ENCODE measurements around the gene ONECUT3. TPM values are rescaled to one million over a fixed set of nuclear protein-coding genes. Genes with fewer than 3 reads are reported as not detected.

ONECUT3 gene
- total and polyA plus RNA-seq, 10 of the 15 experiments (the other 5 are each of a cell fraction or from before 2014, with no cell fraction given): not detected

DNA sequence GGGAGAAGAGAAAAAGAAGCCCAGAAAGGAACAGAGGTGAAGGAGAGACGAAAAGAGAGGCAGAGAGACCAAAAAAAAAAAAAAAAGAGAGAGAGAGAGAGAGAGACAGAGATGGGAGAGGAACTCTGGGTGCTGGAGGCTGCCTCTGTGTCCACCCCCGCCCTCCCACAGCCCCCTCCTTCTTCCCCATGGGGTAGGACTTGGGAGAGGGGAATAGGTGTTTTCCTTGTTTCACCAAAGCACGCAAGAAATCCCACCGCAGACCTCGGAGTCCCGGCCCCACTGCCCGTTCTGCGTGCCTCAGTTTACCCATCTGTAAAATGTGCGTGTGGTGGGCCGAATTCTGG lies 4.9 kb downstream of the ONECUT3 start (continued):
- TF ChIP-seq LARP7 (IDR thresholded peaks at IDR 0.05) (no peak), EP300 (IDR thresholded peaks at IDR 0.05; ENCODE audit: borderline replicate concordance in 1 of 2, control insufficient read depth in 1 of 2, low read depth in 2 of 2, low read length in 2 of 2) (no peak)

DNA sequence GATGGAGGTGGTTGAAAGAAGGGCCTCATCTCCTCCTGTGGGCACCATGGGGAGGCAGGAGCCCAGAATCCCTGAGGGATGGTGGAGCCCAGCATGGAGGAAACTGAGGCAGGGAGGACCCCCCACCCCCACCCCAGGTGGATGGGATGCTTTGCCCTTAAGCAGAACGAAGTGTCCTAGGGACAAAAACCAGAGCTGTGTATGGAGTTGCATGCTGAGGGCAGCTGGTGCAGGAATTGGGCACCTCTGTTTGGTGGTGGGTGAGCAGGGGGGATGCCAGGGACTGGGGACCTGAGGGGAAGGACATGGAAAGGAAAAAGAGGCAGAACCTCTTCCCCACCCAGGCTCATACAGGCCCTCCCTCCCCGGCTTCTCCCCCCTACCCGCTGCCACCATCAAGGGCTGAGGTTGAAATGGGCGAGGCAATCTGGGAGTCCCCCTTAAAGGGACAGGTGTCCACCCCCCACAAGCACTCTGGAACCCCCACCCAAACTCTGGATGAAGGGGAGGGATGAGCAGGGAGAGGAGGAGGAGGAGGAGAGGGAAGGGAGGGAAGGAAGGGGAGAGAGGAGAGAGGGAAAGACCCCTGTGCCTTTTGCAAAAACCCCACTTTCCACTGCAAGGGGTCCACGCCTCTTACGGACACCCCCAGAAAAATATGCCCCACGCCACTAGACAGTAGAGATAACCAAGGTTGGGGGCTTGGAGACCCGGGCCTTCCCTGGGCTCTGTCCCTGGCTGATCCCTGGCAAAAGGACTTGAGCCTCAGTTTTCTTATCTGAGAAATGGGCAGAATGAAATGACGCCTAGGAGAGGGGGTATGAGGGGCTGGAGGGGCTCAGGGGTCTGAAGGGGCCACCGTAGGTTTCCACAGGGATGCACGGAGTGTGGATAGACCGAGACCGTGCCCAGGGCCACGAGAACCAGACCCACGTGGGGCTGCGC lies 5.9 kb downstream of the ONECUT3 start:
- Histone ChIP-seq H3K9me3 (replicated peaks; ENCODE audit: control insufficient read depth, insufficient read depth, low read length) (no peaks in the 10 kb centered on the region; the same call in 2 of the 3 replicates), H3K4me1 (ENCODE audit: control insufficient read depth, insufficient read depth, low read length) (no peaks in the 10 kb centered on the region), H3K27me3 (replicated peaks in 1 of 2; ENCODE audit: control insufficient read depth in 2 of 2, insufficient read depth in 2 of 2, low read length in 1 of 2) (peaks cover 11 to 23% of the 10 kb centered on the region in 2 experiments), H3K79me2 (ENCODE audit: control insufficient read depth, insufficient read depth, low read length) (no peaks in the 10 kb centered on the region), H3K4me2 (ENCODE audit: control insufficient read depth, insufficient read depth) (no peak overlapping the region), H4K20me1 (ENCODE audit: control insufficient read depth, insufficient read depth) (no peaks in the 10 kb centered on the region), H3K9ac (ENCODE audit: control insufficient read depth, insufficient read depth, low read length) (no peak overlapping the region), H2AFZ (ENCODE audit: control insufficient read depth, low read depth, low read length) (no peak overlapping the region), H3K36me3 (ENCODE audit: control insufficient read depth in 2 of 2, insufficient read depth in 2 of 2, low read length in 1 of 2) (no peaks in the 10 kb centered on the region), H3K4me3 (no peak overlapping the region), H3K27ac (ENCODE audit: control insufficient read depth, insufficient read depth) (no peak overlapping the region)
- WGBS (ENCODE audit: insufficient coverage, insufficient replicate concordance, low lambda C conversion rate, missing lambda C conversion rate): 12% methylated on average over 13 of the region's 16 CpGs
- SMC1A ChIA-PET (ENCODE audit: uncharacterized antibody, unreplicated experiment): no interaction called here
- intact Hi-C loops (cut with micrococcal nuclease; ENCODE audit: unreplicated experiment) (no loop called here), in situ Hi-C loops (cut with MboI) (no loop called here)
- CTCF ChIA-PET: interaction anchor here (0.8 kb wide), 1 partner anchor 67 kb away, joined by 3 read pairs; no protein-coding TSS in a partner anchor
- POLR2A ChIA-PET: no interaction called here
- no peak for FAIRE-seq
- ATAC-seq: no peak
- RAD21 ChIA-PET (ENCODE audit: unreplicated experiment): no interaction called here
- no peak for DNase-seq (ENCODE audit: low read depth, low spot score)
- TF ChIP-seq SMAD5 (IDR thresholded peaks at IDR 0.05; ENCODE audit: low read depth) (no peak), MXI1 (IDR thresholded peaks at IDR 0.05; ENCODE audit: low read depth, low read length) (no peak), SIN3A (IDR thresholded peaks at IDR 0.05; ENCODE audit: low read depth, low read length) (no peak), RB1 (IDR thresholded peaks at IDR 0.05; ENCODE audit: borderline replicate concordance) (no peak), RELA (IDR thresholded peaks at IDR 0.05; ENCODE audit: borderline replicate concordance, partially characterized antibody) (no peak), ATF7 (IDR thresholded peaks at IDR 0.05; ENCODE audit: low read depth) (no peak), CBX3 (IDR thresholded peaks at IDR 0.05; ENCODE audit: borderline replicate concordance, low read depth) (no peak), KLF5 (IDR thresholded peaks at IDR 0.05; ENCODE audit: partially characterized antibody) (no peak), JUND (IDR thresholded peaks at IDR 0.05; ENCODE audit: low read depth, low read length) (no peak), PAX5 (IDR thresholded peaks at IDR 0.05; ENCODE audit: borderline replicate concordance, low read depth, low read length) (no peak)
- TF ChIP-seq, protein P1, sequence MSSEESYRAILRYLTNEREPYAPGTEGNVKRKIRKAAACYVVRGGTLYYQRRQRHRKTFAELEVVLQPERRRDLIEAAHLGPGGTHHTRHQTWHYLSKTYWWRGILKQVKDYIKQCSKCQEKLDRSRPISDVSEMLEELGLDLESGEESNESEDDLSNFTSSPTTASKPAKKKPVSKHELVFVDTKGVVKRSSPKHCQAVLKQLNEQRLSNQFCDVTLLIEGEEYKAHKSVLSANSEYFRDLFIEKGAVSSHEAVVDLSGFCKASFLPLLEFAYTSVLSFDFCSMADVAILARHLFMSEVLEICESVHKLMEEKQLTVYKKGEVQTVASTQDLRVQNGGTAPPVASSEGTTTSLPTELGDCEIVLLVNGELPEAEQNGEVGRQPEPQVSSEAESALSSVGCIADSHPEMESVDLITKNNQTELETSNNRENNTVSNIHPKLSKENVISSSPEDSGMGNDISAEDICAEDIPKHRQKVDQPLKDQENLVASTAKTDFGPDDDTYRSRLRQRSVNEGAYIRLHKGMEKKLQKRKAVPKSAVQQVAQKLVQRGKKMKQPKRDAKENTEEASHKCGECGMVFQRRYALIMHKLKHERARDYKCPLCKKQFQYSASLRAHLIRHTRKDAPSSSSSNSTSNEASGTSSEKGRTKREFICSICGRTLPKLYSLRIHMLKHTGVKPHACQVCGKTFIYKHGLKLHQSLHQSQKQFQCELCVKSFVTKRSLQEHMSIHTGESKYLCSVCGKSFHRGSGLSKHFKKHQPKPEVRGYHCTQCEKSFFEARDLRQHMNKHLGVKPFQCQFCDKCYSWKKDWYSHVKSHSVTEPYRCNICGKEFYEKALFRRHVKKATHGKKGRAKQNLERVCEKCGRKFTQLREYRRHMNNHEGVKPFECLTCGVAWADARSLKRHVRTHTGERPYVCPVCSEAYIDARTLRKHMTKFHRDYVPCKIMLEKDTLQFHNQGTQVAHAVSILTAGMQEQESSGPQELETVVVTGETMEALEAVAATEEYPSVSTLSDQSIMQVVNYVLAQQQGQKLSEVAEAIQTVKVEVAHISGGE (CRISPR knock-in tag; IDR thresholded peaks at IDR 0.05): no peak
- TF ChIP-seq, protein P2, sequence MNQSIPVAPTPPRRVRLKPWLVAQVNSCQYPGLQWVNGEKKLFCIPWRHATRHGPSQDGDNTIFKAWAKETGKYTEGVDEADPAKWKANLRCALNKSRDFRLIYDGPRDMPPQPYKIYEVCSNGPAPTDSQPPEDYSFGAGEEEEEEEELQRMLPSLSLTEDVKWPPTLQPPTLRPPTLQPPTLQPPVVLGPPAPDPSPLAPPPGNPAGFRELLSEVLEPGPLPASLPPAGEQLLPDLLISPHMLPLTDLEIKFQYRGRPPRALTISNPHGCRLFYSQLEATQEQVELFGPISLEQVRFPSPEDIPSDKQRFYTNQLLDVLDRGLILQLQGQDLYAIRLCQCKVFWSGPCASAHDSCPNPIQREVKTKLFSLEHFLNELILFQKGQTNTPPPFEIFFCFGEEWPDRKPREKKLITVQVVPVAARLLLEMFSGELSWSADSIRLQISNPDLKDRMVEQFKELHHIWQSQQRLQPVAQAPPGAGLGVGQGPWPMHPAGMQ (IDR thresholded peaks at IDR 0.05; ENCODE audit: borderline replicate concordance): no peak
- no TSS peak for BruUV-seq (replicated peaks)
